ENCODE measurements around the gene SRGAP1. TPM values are rescaled to one million over a fixed set of nuclear protein-coding genes. Genes with fewer than 3 reads are reported as not detected.

Gene SRGAP1
- total and polyA plus RNA-seq, 2 of the 4 experiments (the other 2 are of a cell fraction) = 10.0 to 10.2 TPM

DNA sequence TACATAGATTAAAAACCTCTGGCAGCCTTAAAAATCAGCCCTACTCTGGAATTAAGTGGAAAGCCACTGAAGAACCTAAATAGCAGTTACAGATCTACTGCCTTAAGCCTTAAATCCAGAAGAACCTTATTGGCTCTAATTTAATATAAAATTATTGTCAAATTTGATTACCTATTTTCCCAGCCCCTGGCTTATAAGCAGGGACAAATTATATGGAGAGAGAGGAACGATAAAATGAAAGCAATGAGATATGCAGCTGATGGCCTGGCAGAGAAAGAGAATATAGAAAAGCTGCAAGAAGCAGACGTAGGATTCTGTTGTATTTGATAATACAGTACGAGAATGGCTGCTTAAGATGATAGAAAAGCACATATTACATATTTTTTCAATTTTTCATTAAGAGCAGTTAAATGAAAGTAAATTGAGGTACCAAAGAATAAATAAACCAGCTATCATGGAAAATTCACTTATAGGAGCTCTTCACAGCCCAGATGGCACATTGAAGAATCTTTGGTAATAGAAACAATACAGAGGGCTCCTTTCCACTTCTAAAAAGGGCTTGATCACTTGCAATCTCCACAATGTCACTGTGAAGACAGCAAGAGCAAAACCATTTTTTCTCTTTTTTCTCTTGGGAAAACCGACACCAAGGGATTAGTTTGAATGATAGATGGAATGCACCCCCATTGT is 248.2 kb downstream of the SRGAP1 start:
- POLR2A ChIA-PET (ENCODE audit: unreplicated experiment) = no interaction called here
- no peak overlapping the region for H2AFZ ChIP-seq (replicated peaks; ENCODE audit: low read length, poor library complexity)
- no peak overlapping the region for H3K18ac ChIP-seq (ENCODE audit: low read depth, low read length)
- no peak overlapping the region for H2BK15ac ChIP-seq (ENCODE audit: low read depth, low read length)
- H3K56ac ChIP-seq (ENCODE audit: extremely low read depth, insufficient read depth, low read length) = no peak overlapping the region
- no peaks in the 10 kb centered on the region for H4K20me1 ChIP-seq (ENCODE audit: insufficient read depth, low read length)
- H2BK20ac ChIP-seq (ENCODE audit: low read depth, low read length) = no peak overlapping the region
- no peak overlapping the region for H3K23ac ChIP-seq (ENCODE audit: low read depth, low read length)
- H4K91ac ChIP-seq (ENCODE audit: insufficient read depth, low read depth, low read length) = no peak overlapping the region
- no peak overlapping the region for H3K9ac ChIP-seq (ENCODE audit: low read depth, low read length)
- no peak overlapping the region for H4K8ac ChIP-seq (ENCODE audit: low read depth in 2 of 2, low read length in 2 of 2)
- peaks cover 23% of the 10 kb centered on the region for H3K4me1 ChIP-seq (ENCODE audit: control insufficient read depth, insufficient read depth, low read length)
- H4K5ac ChIP-seq (ENCODE audit: low read depth, low read length) = no peak overlapping the region
- BruUV-seq (replicated peaks) = no TSS peak
- H2BK120ac ChIP-seq (ENCODE audit: low read depth, low read length) = no peak overlapping the region
- intact Hi-C loops (cut with micrococcal nuclease) (no loop called here), dilution Hi-C loops (cut with HindIII; ENCODE audit: low sequenced_read_pairs, unreplicated experiment) (no loop called here), in situ Hi-C loops (cut with MboI; ENCODE audit: low sequenced_read_pairs) (no loop called here)
- ATAC-seq (ENCODE audit: low read depth) = no peak
- no peak overlapping the region for H3K4me3 ChIP-seq (ENCODE audit: insufficient read depth, low read depth, low read length)
- TF ChIP-seq MXI1 (IDR thresholded peaks at IDR 0.05; ENCODE audit: borderline replicate concordance, low read depth, low read length) (no peak), RCOR1 (IDR thresholded peaks at IDR 0.05; ENCODE audit: insufficient replicate concordance, low read length) (no peak), SMC3 (IDR thresholded peaks at IDR 0.05; ENCODE audit: low read depth, low read length) (no peak)
- TF ChIP-seq, protein P1, sequence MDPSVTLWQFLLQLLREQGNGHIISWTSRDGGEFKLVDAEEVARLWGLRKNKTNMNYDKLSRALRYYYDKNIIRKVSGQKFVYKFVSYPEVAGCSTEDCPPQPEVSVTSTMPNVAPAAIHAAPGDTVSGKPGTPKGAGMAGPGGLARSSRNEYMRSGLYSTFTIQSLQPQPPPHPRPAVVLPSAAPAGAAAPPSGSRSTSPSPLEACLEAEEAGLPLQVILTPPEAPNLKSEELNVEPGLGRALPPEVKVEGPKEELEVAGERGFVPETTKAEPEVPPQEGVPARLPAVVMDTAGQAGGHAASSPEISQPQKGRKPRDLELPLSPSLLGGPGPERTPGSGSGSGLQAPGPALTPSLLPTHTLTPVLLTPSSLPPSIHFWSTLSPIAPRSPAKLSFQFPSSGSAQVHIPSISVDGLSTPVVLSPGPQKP (IDR thresholded peaks at IDR 0.05; ENCODE audit: borderline replicate concordance, low read depth, low read length) = no peak
- no peak overlapping the region for H2AK9ac ChIP-seq (replicated peaks; ENCODE audit: low read depth, low read length, poor library complexity)
- DNase-seq = no peak
- no peak overlapping the region for H2AK5ac ChIP-seq (ENCODE audit: low read depth, low read length)
- CTCF ChIA-PET = no interaction called here
- H3K36me3 ChIP-seq (ENCODE audit: control insufficient read depth, insufficient read depth, low read length) = peaks cover 16% of the 10 kb centered on the region
- no peak overlapping the region for H3K4ac ChIP-seq (ENCODE audit: low read depth, low read length)
- H3K79me1 ChIP-seq (ENCODE audit: low read depth in 1 of 2, low read length in 2 of 2) = peaks cover 21 to 52% of the 10 kb centered on the region in 2 experiments
- H3K14ac ChIP-seq (replicated peaks; ENCODE audit: low read depth, low read length) = no peak overlapping the region
- no peaks in the 10 kb centered on the region for H3K9me3 ChIP-seq (ENCODE audit: control insufficient read depth, insufficient read depth, low read length)
- no peak overlapping the region for H2BK5ac ChIP-seq (ENCODE audit: low read depth, low read length, poor library complexity, severe bottlenecking)
- no peak overlapping the region for H3K4me2 ChIP-seq (ENCODE audit: low read depth, low read length)
- H3K27ac ChIP-seq (ENCODE audit: insufficient read depth, low read length) = no peak overlapping the region
- peaks cover 13% of the 10 kb centered on the region; the same call in 1 of the 2 replicates for H3K9me1 ChIP-seq (ENCODE audit: insufficient read depth, low read length)
- WGBS, 2 experiments (ENCODE audit: extremely low coverage in 2 of 2, insufficient read length in 1 of 2) = no CpG with 5 or more reads among the region's 4 CpGs
- H3K27me3 ChIP-seq (ENCODE audit: control insufficient read depth, insufficient read depth, low read length) = no peaks in the 10 kb centered on the region
